HS-5 (cell line): ENCODE results near the gene OR6B2.

Experiments
- DNase-seq: peaks from one replicate; pipeline ENCODE4 v3.0.0-alpha.2; 2012; ENCODE audit warnings: low read depth

Gene OR6B2

GRCh38 chr2:240041363-240041762 lies 11.1 kb upstream of the OR6B2 start:
- no peak for DNase-seq

- no peak for DNase-seq
These were observed 7.1 kb upstream of the OR6B2 start for GRCh38 chr2:240037358-240037757.

GRCh38 chr2:240033330-240033678 lies 3.1 kb upstream of the OR6B2 start:
- DNase-seq = no peak

- DNase-seq = no peak
These were observed 2.4 kb upstream of the OR6B2 start for GRCh38 chr2:240032406-240033329.

GRCh38 chr2:240024766-240025165 lies 5.5 kb downstream of the OR6B2 start:
- no peak for DNase-seq

- DNase-seq = no peak
These were observed 6.4 kb downstream of the OR6B2 start for GRCh38 chr2:240023792-240024191.

GRCh38 chr2:240021488-240022104 lies 8.6 kb downstream of the OR6B2 start:
- peak; percentile 10 for DNase-seq

- no peak for DNase-seq
These were observed 12.0 kb downstream of the OR6B2 start for GRCh38 chr2:240018071-240018750.

GRCh38 chr2:240014327-240014726 lies 15.9 kb downstream of the OR6B2 start:
- no peak for DNase-seq

GRCh38 chr2:240013343-240013742 lies 16.9 kb downstream of the OR6B2 start:
- no peak for DNase-seq

GRCh38 chr2:240002983-240003382 lies 27.2 kb downstream of the OR6B2 start:
- DNase-seq = no peak

- DNase-seq = no peak
These were observed 29.6 kb downstream of the OR6B2 start for GRCh38 chr2:240000671-240001070.

- no peak for DNase-seq
These were observed 32.4 kb downstream of the OR6B2 start for GRCh38 chr2:239997686-239998409.

- DNase-seq = no peak
These were observed 36.1 kb downstream of the OR6B2 start for GRCh38 chr2:239994086-239994485.

GRCh38 chr2:239993291-239993690 lies 36.9 kb downstream of the OR6B2 start:
- DNase-seq = no peak

- DNase-seq = peak; percentile 29
These were observed 38.4 kb downstream of the OR6B2 start for GRCh38 chr2:239991689-239992314.

- DNase-seq = no peak
These were observed 39.3 kb downstream of the OR6B2 start for GRCh38 chr2:239990966-239991365.

GRCh38 chr2:239985356-239985755 lies 44.9 kb downstream of the OR6B2 start:
- no peak for DNase-seq

- no peak for DNase-seq
These were observed 45.6 kb downstream of the OR6B2 start for GRCh38 chr2:239984421-239985194.

GRCh38 chr2:239983004-239983778 lies 47.0 kb downstream of the OR6B2 start:
- no peak for DNase-seq
